GM21825 (cell line): ENCODE measurements around the gene UQCC5.
"Not testable (repeated sequence)": the region's sequence is repeated elsewhere in the genome, so short reads cannot be mapped to it uniquely, and the experiment has no call there.

Experiments used
- ATAC-seq: cut with Tn5 transposase; IDR thresholded peaks from one replicate; pipeline ENCODE4 v1.9.1; 2021; ENCODE audit warnings: mild to moderate bottlenecking, moderate library complexity; ENCODE audit not compliant: unreplicated experiment

UQCC5 gene

DNA sequence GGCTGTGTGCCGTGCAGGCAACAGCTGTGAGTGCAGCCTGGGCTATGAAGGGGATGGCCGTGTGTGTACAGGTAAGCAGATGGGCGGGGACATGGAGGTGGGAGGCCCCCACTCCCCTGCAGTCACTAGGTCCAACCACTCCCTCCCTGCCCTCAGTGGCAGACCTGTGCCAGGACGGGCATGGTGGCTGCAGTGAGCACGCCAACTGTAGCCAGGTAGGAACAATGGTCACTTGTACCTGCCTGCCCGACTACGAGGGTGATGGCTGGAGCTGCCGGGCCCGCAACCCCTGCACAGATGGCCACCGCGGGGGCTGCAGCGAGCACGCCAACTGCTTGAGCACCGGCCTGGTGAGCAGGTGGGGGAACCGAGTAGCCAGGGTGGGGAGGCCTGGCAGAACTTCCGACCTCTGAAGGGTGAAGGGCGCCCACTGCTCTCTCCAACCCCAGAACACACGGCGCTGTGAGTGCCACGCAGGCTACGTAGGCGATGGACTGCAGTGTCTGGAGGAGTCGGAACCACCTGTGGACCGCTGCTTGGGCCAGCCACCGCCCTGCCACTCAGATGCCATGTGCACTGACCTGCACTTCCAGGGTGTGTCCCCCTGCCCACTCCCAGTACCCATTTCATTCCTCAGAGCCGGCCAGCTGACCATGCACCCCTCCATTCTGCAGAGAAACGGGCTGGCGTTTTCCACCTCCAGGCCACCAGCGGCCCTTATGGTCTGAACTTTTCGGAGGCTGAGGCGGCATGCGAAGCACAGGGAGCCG is 14.3 kb upstream of the UQCC5 start:
- no peak for ATAC-seq

GRCh38 chr3:52522651-52523251 is 13.7 kb upstream of the UQCC5 start:
- ATAC-seq = no peak

GRCh38 chr3:52523386-52524257 is 12.8 kb upstream of the UQCC5 start:
- ATAC-seq = no peak

GRCh38 chr3:52524258-52524751 is 12.1 kb upstream of the UQCC5 start:
- no peak for ATAC-seq

- ATAC-seq = no peak
Measured at GRCh38 chr3:52524752-52525679, 11.4 kb upstream of the UQCC5 start.

- ATAC-seq = no peak
Measured at GRCh38 chr3:52525680-52526561, 10.5 kb upstream of the UQCC5 start.

DNA sequence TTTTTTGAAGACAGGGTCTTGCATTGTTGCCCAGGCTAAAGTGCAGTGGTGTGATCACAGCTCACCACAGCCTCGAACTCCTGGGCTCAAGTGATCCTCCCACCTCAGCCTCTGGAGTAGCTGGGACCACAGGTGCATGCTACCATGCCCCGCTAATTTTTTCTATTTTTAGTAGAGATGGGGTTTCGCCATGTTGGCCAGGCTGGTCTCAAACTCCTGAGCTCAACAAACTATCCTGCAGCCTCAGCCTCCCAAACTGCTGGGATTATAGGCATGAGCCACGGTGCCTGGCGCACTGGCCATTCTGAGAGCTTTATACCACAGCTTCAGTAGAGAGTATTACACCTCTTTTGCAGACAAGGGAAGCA is 9.8 kb upstream of the UQCC5 start:
- not testable (repeated sequence) for ATAC-seq

GRCh38 chr3:52527039-52527731 is 9.2 kb upstream of the UQCC5 start:
- ATAC-seq = no peak

GRCh38 chr3:52527732-52528585 is 8.4 kb upstream of the UQCC5 start:
- ATAC-seq = no peak

DNA sequence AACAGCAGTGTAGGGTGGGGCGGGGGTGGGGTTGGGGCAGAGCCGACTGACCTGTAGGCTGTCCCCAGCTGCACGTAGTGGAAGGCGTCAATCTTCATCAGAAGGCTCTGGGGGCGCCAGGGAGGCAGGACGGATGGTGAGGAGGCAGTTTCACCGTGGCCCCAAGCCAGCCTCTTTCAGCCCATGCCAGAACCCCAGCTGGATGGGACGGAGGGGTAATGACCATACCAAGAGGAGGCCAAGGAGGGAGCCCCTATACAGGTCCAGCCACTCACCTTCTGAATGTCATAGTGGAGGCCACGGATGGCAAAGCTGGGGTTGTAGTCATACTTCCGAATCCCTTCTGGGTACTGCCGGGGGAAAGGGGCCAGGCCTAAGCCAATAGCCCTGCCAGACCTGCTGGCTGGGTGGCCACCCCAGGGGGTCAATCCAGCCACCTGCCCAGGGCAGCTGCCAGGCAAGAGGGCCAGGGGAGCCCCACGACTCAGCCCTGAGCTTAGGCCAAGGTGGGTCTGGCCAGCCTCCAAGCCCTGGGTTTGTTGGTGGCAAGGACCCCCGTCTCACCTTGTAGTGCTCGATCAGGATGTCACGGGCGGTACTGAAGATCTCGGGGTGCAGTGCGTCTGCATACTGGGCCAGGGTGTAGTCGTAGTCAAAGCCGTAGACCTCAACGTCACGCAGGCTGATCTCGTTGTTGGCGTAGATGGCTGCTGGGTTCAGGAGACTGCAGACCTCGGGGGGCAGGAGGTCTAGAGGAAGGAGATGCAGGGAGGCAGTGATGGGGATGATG is 7.6 kb upstream of the UQCC5 start:
- ATAC-seq = no peak

- ATAC-seq = no peak
Measured at GRCh38 chr3:52529376-52530333, 6.8 kb upstream of the UQCC5 start.

GRCh38 chr3:52530918-52531826 is 5.2 kb upstream of the UQCC5 start:
- ATAC-seq = no peak

DNA sequence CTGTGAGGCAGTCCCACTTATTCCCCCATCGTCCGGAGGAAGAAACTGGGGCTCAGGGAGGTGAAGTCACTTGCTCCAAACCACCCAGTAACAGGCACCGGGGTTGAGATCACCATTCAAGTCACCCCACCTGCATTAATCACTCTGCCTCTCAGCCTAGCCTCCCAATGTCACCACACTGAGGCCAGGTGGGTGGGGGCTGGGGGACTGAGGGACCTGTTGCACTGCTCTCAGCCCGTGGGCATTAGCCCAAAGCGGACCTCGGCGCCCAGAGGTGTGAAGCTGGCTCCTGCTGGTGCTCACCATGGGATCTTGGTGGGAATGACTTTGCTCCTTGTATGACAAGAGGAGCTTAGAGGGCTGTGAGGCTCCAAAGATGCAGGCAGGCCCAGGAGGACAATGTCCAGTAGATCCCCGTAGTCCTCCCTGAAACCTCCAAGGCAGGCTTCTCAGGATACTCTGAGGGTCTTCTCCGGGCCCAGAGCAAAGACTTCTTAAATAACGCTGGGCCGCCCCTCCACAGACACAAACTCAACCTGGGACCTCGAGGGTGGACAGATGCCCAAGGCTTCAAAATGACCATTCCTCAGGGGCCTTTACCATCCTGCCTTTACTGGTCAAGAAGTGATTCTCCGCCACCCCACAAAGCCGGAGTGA is 4.4 kb upstream of the UQCC5 start:
- ATAC-seq = no peak

- ATAC-seq = no peak
Measured at GRCh38 chr3:52532517-52532837, 3.9 kb upstream of the UQCC5 start.
